Measurements from ENCODE around the gene SNX21. TPM values are rescaled to one million over a fixed set of nuclear protein-coding genes. Genes with fewer than 3 reads are reported as not detected.
"Not testable (repeated sequence)": the region's sequence is repeated elsewhere in the genome, so short reads cannot be mapped to it uniquely, and the experiment has no call there.

Gene SNX21
- total RNA-seq, 1 experiment from 2014 or later: 11.9 TPM

GRCh38 chr20:45797510-45797909, 36.1 kb upstream of the SNX21 start:
- BruUV-seq (replicated peaks); H3K4me2 ChIP-seq (ENCODE audit: low read length); CTCF ChIA-PET; H3K9me3 ChIP-seq (ENCODE audit: control insufficient read depth in 1 of 2, insufficient read depth in 1 of 2, low read depth in 1 of 2, low read length in 2 of 2); DNase-seq (ENCODE audit: low read depth, low spot score); POLR2A ChIA-PET; H3K27ac ChIP-seq (ENCODE audit: low read depth, low read length); H3K4me3 ChIP-seq (replicated peaks in 1 of 2; ENCODE audit: low read depth in 1 of 2, low read length in 2 of 2); H3K27me3 ChIP-seq (ENCODE audit: insufficient read depth, low read length); H3K9ac ChIP-seq (ENCODE audit: low read length); ATAC-seq; H2AFZ ChIP-seq (ENCODE audit: low read depth, low read length, poor library complexity, severe bottlenecking); H3K4me1 ChIP-seq (ENCODE audit: control insufficient read depth in 1 of 2, insufficient read depth in 2 of 2, low read length in 2 of 2); RAD21 ChIA-PET (ENCODE audit: low non-redundant PET in 1 of 2, low total read pairs in 2 of 2, uncharacterized antibody in 2 of 2, unreplicated experiment in 2 of 2); H3K9me2 ChIP-seq (ENCODE audit: insufficient read depth); H4K20me1 ChIP-seq (ENCODE audit: insufficient read depth); intact Hi-C loops (cut with micrococcal nuclease): not testable (repeated sequence)
- Histone ChIP-seq H3K36me3 (ENCODE audit: control insufficient read depth in 1 of 2, insufficient read depth in 2 of 2, low read length in 2 of 2) (peaks cover 28 to 33% of the 10 kb centered on the region in 2 experiments), H3K79me2 (ENCODE audit: insufficient read depth, low read length) (peaks cover 12% of the 10 kb centered on the region)

- RAD21 ChIA-PET (ENCODE audit: low non-redundant PET in 1 of 2, low total read pairs in 2 of 2, uncharacterized antibody in 2 of 2, unreplicated experiment in 2 of 2); POLR2A ChIA-PET; H3K9me3 ChIP-seq (ENCODE audit: control insufficient read depth in 1 of 2, insufficient read depth in 1 of 2, low read depth in 1 of 2, low read length in 2 of 2); H3K4me1 ChIP-seq (ENCODE audit: control insufficient read depth in 1 of 2, insufficient read depth in 2 of 2, low read length in 2 of 2); H3K4me2 ChIP-seq (ENCODE audit: low read length); ATAC-seq; H3K79me2 ChIP-seq (ENCODE audit: insufficient read depth, low read length); BruUV-seq (replicated peaks); intact Hi-C loops (cut with micrococcal nuclease); H3K4me3 ChIP-seq (replicated peaks in 1 of 2; ENCODE audit: low read depth in 1 of 2, low read length in 2 of 2); H3K9me2 ChIP-seq (ENCODE audit: insufficient read depth); DNase-seq (ENCODE audit: low read depth, low spot score); H3K27ac ChIP-seq (ENCODE audit: low read depth, low read length); H4K20me1 ChIP-seq (ENCODE audit: insufficient read depth); H3K9ac ChIP-seq (ENCODE audit: low read length); H2AFZ ChIP-seq (ENCODE audit: low read depth, low read length, poor library complexity, severe bottlenecking); H3K27me3 ChIP-seq (ENCODE audit: insufficient read depth, low read length): not testable (repeated sequence)
- CTCF ChIA-PET: interaction anchor here (1.5 kb wide), 1 partner anchor 15 kb away, joined by 4 read pairs; no protein-coding TSS in a partner anchor
- peaks cover 28 to 37% of the 10 kb centered on the region in 2 experiments for H3K36me3 ChIP-seq (ENCODE audit: control insufficient read depth in 1 of 2, insufficient read depth in 2 of 2, low read length in 2 of 2)
Observed at GRCh38 chr20:45797955-45798354, 35.6 kb upstream of the SNX21 start.
